ENCODE data around the gene LMBRD2. TPM values are rescaled to one million over a fixed set of nuclear protein-coding genes. Genes with fewer than 3 reads are reported as not detected.

Gene LMBRD2
- total RNA-seq, 4 donors from 2014 or later, result 18.1 to 23.5 (median 19.4) TPM

DNA sequence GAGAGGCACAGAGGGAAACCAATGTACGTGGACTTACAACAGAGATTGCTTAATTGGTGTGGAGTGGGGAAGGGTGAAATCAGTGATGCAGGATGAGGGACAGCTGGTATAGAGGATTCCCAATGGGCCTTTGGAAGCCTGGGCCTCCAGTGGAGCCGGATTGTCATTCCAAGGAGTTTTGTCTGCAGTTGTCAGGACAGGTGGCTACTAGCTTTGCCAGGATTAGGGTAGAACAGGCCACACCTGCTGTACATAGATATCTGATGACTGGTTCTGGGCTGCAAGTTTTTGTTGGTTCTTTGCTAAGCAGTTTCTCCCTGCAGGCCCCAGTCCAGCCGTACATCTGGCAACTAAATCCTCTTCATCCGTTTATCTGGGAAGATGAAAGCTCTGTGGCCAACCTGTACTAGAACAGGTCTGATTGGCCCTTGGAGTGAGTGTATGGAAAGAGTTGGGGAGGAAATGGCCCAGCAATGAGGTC is 4.5 kb upstream of the LMBRD2 start:
- WGBS, 2 donors, result 60 to 78% methylated on average over 4 of the region's 4 CpGs
- intact Hi-C loops (cut with DNase I), result loop anchor here (10.0 kb wide), 1 partner anchor 79 kb away; no protein-coding TSS in a partner anchor
- Histone ChIP-seq H3K9me3 (no peaks in the 10 kb centered on the region), H3K27me3 (no peaks in the 10 kb centered on the region), H3K27ac (no peak overlapping the region), H3K4me1 (peaks cover 12% of the 10 kb centered on the region in 2 donors), H3K36me3 (peaks cover 0 to 3% of the 10 kb centered on the region in 2 donors), H3K4me3 (replicated peaks in 1 of 3) (no peak overlapping the region)
- TF ChIP-seq, protein P1, sequence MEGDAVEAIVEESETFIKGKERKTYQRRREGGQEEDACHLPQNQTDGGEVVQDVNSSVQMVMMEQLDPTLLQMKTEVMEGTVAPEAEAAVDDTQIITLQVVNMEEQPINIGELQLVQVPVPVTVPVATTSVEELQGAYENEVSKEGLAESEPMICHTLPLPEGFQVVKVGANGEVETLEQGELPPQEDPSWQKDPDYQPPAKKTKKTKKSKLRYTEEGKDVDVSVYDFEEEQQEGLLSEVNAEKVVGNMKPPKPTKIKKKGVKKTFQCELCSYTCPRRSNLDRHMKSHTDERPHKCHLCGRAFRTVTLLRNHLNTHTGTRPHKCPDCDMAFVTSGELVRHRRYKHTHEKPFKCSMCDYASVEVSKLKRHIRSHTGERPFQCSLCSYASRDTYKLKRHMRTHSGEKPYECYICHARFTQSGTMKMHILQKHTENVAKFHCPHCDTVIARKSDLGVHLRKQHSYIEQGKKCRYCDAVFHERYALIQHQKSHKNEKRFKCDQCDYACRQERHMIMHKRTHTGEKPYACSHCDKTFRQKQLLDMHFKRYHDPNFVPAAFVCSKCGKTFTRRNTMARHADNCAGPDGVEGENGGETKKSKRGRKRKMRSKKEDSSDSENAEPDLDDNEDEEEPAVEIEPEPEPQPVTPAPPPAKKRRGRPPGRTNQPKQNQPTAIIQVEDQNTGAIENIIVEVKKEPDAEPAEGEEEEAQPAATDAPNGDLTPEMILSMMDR (IDR thresholded peaks at IDR 0.05), result no peak
- TF ChIP-seq POLR2A (IDR thresholded peaks at IDR 0.05), result no peak
- DNase-seq, result no peak

DNA sequence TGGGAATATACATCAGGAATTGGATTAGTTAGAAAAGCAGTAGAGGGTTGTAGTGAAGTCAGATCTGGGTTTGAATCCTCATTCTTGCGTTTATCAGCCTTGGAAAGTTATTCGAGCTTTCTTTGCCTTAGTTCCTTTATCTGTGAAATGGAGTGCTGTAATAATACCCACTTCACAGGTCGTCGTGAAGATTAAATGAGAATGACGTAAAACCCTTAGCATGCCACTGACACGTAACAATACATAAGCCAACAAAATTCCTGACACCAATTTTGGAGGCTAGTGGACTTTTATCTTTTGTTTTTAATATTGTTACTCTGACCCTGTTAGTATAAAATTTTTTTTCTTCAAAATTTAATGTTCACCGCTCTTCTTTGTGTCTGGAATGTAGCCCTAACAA is 3.6 kb upstream of the LMBRD2 start:
- H3K27ac ChIP-seq, result no peak overlapping the region
- intact Hi-C loops (cut with DNase I), result loop anchor here (10.0 kb wide), 1 partner anchor 80 kb away; no protein-coding TSS in a partner anchor
- no peaks in the 10 kb centered on the region for H3K9me3 ChIP-seq
- DNase-seq, result no peak
- H3K27me3 ChIP-seq, result no peaks in the 10 kb centered on the region
- TF ChIP-seq, protein P1 (IDR thresholded peaks at IDR 0.05), result no peak
- TF ChIP-seq POLR2A (IDR thresholded peaks at IDR 0.05), result no peak
- 90% methylated on average over 7 of the region's 7 CpGs for WGBS, 2 donors
- H3K4me1 ChIP-seq, result peaks cover 17% of the 10 kb centered on the region in 2 donors
- H3K36me3 ChIP-seq, result peaks cover 0 to 3% of the 10 kb centered on the region in 2 donors
- H3K4me3 ChIP-seq (replicated peaks in 1 of 3), result no peak overlapping the region

DNA sequence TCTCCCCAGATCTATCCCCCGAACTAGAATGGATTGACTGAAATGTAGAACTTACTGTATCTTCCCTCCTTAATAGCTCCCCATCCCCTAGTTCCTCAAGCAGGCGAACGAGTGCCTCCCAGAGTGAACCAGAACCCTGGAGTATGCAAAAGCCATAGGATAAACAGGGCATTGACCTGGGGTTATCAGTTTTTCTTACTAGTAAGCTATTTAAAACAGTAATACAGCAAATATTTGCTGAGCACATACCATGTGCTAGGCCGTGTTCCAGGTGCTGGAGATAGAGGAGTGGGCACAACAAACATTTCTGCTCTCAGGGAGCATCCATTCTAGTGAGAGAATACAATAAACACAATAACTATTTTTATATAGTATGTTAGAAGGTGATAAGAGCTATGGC is 2.0 kb upstream of the LMBRD2 start:
- H3K36me3 ChIP-seq, result peaks cover 0 to 3% of the 10 kb centered on the region in 2 donors
- no peak for TF ChIP-seq POLR2A (IDR thresholded peaks at IDR 0.05)
- TF ChIP-seq, protein P1 (IDR thresholded peaks at IDR 0.05), result no peak
- H3K9me3 ChIP-seq, result no peaks in the 10 kb centered on the region
- intact Hi-C loops (cut with DNase I), result loop anchor here (10.0 kb wide), 1 partner anchor 81 kb away; no protein-coding TSS in a partner anchor
- WGBS, 2 donors, result 91 to 95% methylated on average over 4 of the region's 4 CpGs
- no peak overlapping the region for H3K4me3 ChIP-seq (replicated peaks in 1 of 3)
- peaks cover 18 to 24% of the 10 kb centered on the region in 2 donors for H3K4me1 ChIP-seq
- no peaks in the 10 kb centered on the region for H3K27me3 ChIP-seq
- H3K27ac ChIP-seq, result no peak overlapping the region
- no peak for DNase-seq

DNA sequence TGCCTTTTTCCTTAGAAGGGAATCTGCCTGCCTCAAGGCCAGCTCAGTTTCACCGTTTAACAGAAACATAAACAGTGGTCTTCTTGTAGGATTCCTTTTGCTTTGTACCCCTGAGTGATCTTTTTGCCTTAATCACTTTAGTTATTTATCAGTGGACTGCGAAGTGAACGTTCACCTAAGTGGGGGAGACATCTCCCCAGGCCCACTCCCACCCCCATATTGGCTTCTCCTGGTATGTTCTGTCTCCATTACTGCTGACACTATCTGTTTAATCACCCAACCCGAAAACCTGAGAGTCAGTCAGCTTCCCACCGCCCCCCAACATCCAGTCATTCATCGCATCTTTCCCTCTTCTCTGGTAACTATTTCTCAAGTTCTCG is 1.6 kb upstream of the LMBRD2 start:
- peaks cover 18 to 24% of the 10 kb centered on the region in 2 donors for H3K4me1 ChIP-seq
- no peak for DNase-seq
- peaks cover 0 to 3% of the 10 kb centered on the region in 2 donors for H3K36me3 ChIP-seq
- H3K4me3 ChIP-seq (replicated peaks in 1 of 3), result no peak overlapping the region
- H3K27me3 ChIP-seq, result no peaks in the 10 kb centered on the region
- no peak overlapping the region for H3K27ac ChIP-seq
- WGBS, 2 donors, result 72 to 77% methylated on average over 7 of the region's 7 CpGs
- TF ChIP-seq POLR2A (IDR thresholded peaks at IDR 0.05), result no peak
- TF ChIP-seq, protein P1 (IDR thresholded peaks at IDR 0.05), result no peak
- intact Hi-C loops (cut with DNase I), result loop anchor here (10.0 kb wide), 1 partner anchor 82 kb away; no protein-coding TSS in a partner anchor
- no peaks in the 10 kb centered on the region for H3K9me3 ChIP-seq
